ENCODE data around the gene SNTG2.
"Not testable (repeated sequence)": the region's sequence is repeated elsewhere in the genome, so short reads cannot be mapped to it uniquely, and the experiment has no call there.

The SNTG2 gene

GRCh38 chr2:950080-950966 is at the start of gene SNTG2:
Gene SNTG2 (plus strand): TSS chr2:950849. CDS start chr2:950997, 148 bp downstream.
- DNase-seq = no peak

GRCh38 chr2:902584-902983 is 48.1 kb upstream of the SNTG2 start:
- DNase-seq = no peak

- no peak for DNase-seq
These were observed 47.3 kb upstream of the SNTG2 start for GRCh38 chr2:903223-903900.

GRCh38 chr2:904246-905024 is 46.2 kb upstream of the SNTG2 start:
- no peak for DNase-seq

GRCh38 chr2:905091-905832 is 45.4 kb upstream of the SNTG2 start:
- no peak for DNase-seq

GRCh38 chr2:905833-906140 is 44.9 kb upstream of the SNTG2 start:
- no peak for DNase-seq

GRCh38 chr2:907706-908105 is 42.9 kb upstream of the SNTG2 start:
- no peak for DNase-seq

- DNase-seq = no peak
These were observed 42.1 kb upstream of the SNTG2 start for GRCh38 chr2:908568-908967.

- not testable (repeated sequence) for DNase-seq
These were observed 40.8 kb upstream of the SNTG2 start for GRCh38 chr2:909764-910379.

- no peak for DNase-seq
These were observed 40.0 kb upstream of the SNTG2 start for GRCh38 chr2:910698-911097.

- no peak for DNase-seq
These were observed 34.7 kb upstream of the SNTG2 start for GRCh38 chr2:915979-916378.

- DNase-seq = no peak
These were observed 33.7 kb upstream of the SNTG2 start for GRCh38 chr2:916935-917334.

GRCh38 chr2:919672-920071 is 31.0 kb upstream of the SNTG2 start:
- DNase-seq = no peak

GRCh38 chr2:920573-920972 is 30.1 kb upstream of the SNTG2 start:
- no peak for DNase-seq

GRCh38 chr2:920999-921398 is 29.6 kb upstream of the SNTG2 start:
- no peak for DNase-seq

- DNase-seq = no peak
These were observed 28.5 kb upstream of the SNTG2 start for GRCh38 chr2:922185-922584.

GRCh38 chr2:923832-924601 is 26.6 kb upstream of the SNTG2 start:
- DNase-seq = no peak

GRCh38 chr2:924701-925100 is 25.9 kb upstream of the SNTG2 start:
- no peak for DNase-seq

GRCh38 chr2:925309-925708 is 25.3 kb upstream of the SNTG2 start:
- no peak for DNase-seq

GRCh38 chr2:925711-926110 is 24.9 kb upstream of the SNTG2 start:
- no peak for DNase-seq

GRCh38 chr2:926259-926793 is 24.3 kb upstream of the SNTG2 start:
- no peak for DNase-seq

Data from NCI-H146 (cell line).